HL-60 (cell line): Measurements from ENCODE around the gene CETP.
A peak's percentile ranks its signal among the peaks of the same experiment; 100 is the strongest.

ENCODE experiments used
- CTCF ChIP-seq: IDR thresholded peaks from one replicate; pipeline ENCODE4 v1.5.1; 2011; ENCODE audit warnings: low read length, control low read depth, inconsistent platforms; ENCODE audit not compliant: insufficient read depth
- GABPA ChIP-seq: IDR thresholded peaks from 2 replicates; pipeline ENCODE4 v1.6.1; 2012; ENCODE audit warnings: low read depth
- POLR2AphosphoS5 ChIP-seq: IDR thresholded peaks from 2 replicates; pipeline ENCODE4 v1.6.1; 2012; ENCODE audit warnings: low read depth
- SPI1 ChIP-seq: IDR thresholded peaks from 2 replicates; pipeline ENCODE4 v1.6.1; 2012; ENCODE audit warnings: low read depth, mild to moderate bottlenecking, borderline replicate concordance
- TF ChIP-seq, protein P1 (sequence below): IDR thresholded peaks from 2 replicates; pipeline ENCODE4 v1.6.1; 2012; ENCODE audit warnings: low read depth; ENCODE audit not compliant: insufficient replicate concordance

DNA sequence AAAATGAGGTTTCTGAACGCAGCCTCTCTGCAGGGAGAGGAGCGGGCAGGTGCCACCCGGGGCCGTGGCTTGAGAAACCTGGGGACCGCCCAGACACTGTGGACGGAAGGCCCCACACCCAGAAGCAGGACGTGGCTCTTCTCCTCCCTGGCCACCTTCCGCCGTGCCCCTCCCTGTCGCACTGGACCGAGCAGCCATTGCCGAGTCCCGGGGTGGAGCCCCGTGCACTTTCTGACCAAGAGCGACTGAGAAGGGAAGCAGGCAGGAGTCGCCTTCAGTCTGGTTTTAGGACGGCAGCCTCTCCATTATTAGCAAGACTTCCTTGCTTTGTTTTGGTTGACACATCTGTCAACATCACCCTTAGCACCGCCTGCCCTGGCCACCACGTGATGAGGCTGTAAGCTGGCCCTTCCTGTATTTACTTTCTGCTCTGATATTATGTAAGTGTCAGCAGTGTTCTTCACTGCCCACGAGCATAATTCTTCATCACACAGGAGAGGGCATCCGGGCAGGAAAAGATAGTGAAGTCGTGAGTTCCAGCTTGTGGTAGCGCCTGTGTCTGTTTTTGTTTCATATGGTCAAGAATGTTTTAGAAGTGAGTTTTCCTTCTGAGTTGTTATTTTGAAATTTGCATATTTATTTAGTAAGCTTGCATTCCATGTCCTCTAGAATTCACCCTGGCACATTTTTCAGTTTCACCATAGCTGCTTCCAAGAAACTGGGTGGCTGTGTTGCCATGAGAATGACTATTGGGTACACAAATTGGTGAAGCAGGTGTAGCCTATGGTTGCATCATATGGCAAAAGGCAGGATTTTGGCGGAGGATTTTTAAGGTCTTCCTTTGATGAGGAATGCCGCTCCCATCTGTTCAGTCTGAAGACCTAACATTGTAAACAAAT is 28.8 kb upstream of the CETP start:
- TF ChIP-seq CTCF (no peak), POLR2AphosphoS5 (no peak), GABPA (no peak), SPI1 (peak; percentile 28; the same call in 1 of the 2 replicates)
- TF ChIP-seq, protein P1, sequence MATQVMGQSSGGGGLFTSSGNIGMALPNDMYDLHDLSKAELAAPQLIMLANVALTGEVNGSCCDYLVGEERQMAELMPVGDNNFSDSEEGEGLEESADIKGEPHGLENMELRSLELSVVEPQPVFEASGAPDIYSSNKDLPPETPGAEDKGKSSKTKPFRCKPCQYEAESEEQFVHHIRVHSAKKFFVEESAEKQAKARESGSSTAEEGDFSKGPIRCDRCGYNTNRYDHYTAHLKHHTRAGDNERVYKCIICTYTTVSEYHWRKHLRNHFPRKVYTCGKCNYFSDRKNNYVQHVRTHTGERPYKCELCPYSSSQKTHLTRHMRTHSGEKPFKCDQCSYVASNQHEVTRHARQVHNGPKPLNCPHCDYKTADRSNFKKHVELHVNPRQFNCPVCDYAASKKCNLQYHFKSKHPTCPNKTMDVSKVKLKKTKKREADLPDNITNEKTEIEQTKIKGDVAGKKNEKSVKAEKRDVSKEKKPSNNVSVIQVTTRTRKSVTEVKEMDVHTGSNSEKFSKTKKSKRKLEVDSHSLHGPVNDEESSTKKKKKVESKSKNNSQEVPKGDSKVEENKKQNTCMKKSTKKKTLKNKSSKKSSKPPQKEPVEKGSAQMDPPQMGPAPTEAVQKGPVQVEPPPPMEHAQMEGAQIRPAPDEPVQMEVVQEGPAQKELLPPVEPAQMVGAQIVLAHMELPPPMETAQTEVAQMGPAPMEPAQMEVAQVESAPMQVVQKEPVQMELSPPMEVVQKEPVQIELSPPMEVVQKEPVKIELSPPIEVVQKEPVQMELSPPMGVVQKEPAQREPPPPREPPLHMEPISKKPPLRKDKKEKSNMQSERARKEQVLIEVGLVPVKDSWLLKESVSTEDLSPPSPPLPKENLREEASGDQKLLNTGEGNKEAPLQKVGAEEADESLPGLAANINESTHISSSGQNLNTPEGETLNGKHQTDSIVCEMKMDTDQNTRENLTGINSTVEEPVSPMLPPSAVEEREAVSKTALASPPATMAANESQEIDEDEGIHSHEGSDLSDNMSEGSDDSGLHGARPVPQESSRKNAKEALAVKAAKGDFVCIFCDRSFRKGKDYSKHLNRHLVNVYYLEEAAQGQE: no peak
